ENCODE data around the gene INTS1.

The INTS1 gene

GRCh38 chr7:1542841-1543747, 38.9 kb upstream of the INTS1 start:
- DNase-seq, result no peak

GRCh38 chr7:1542329-1542728, 38.1 kb upstream of the INTS1 start:
- no peak for DNase-seq

GRCh38 chr7:1541431-1542162, 37.4 kb upstream of the INTS1 start:
- DNase-seq, result no peak

GRCh38 chr7:1540776-1541271, 36.6 kb upstream of the INTS1 start:
- no peak for DNase-seq

GRCh38 chr7:1539882-1540775, 35.9 kb upstream of the INTS1 start:
- no peak for DNase-seq

- no peak for DNase-seq
Observed at GRCh38 chr7:1539181-1539881, 35.1 kb upstream of the INTS1 start.

- no peak for DNase-seq
Observed at GRCh38 chr7:1538544-1539180, 34.5 kb upstream of the INTS1 start.

- DNase-seq, result no peak
Observed at GRCh38 chr7:1537535-1538412, 33.6 kb upstream of the INTS1 start.

- DNase-seq, result no peak
Observed at GRCh38 chr7:1536743-1537534, 32.8 kb upstream of the INTS1 start.

GRCh38 chr7:1536455-1536742, 32.2 kb upstream of the INTS1 start:
- DNase-seq, result no peak

GRCh38 chr7:1535701-1536454, 31.7 kb upstream of the INTS1 start:
- no peak for DNase-seq

GRCh38 chr7:1535100-1535458, 30.9 kb upstream of the INTS1 start:
- no peak for DNase-seq

- DNase-seq, result no peak
Observed at GRCh38 chr7:1534330-1535099, 30.3 kb upstream of the INTS1 start.

GRCh38 chr7:1533547-1534329, 29.5 kb upstream of the INTS1 start:
- no peak for DNase-seq

GRCh38 chr7:1533255-1533546, 29.0 kb upstream of the INTS1 start:
- DNase-seq, result no peak

GRCh38 chr7:1532456-1533254, 28.5 kb upstream of the INTS1 start:
- peak in 1 of 2 experiments; percentile 13 for DNase-seq

GRCh38 chr7:1531979-1532455, 27.8 kb upstream of the INTS1 start:
- no peak for DNase-seq
